ENCODE results near the gene NEURL1B. TPM values are rescaled to one million over a fixed set of nuclear protein-coding genes. Genes with fewer than 3 reads are reported as not detected.

NEURL1B gene
- total and polyA plus RNA-seq, 10 of the 15 experiments (the other 5 are each of a cell fraction or from before 2014, with no cell fraction given), result 0.04 to 0.28 (median 0.05) TPM; not detected in 4

- TF ChIP-seq ASH2L (IDR thresholded peaks at IDR 0.05; ENCODE audit: borderline replicate concordance, low read depth), result no peak
Measured at GRCh38 chr5:172636279-172637050, 4.6 kb upstream of the NEURL1B start (continued).

GRCh38 chr5:172637110-172637580 is 3.9 kb upstream of the NEURL1B start:
- Histone ChIP-seq H3K27ac (ENCODE audit: control insufficient read depth, insufficient read depth) (no peak overlapping the region), H3K9me3 (replicated peaks; ENCODE audit: control insufficient read depth, insufficient read depth, low read length) (no peaks in the 10 kb centered on the region), H3K9ac (ENCODE audit: control insufficient read depth, insufficient read depth, low read length) (no peak overlapping the region), H3K4me1 (ENCODE audit: control insufficient read depth, insufficient read depth, low read length) (no peaks in the 10 kb centered on the region), H3K79me2 (ENCODE audit: control insufficient read depth, insufficient read depth, low read length) (no peaks in the 10 kb centered on the region), H2AFZ (ENCODE audit: control insufficient read depth, low read depth, low read length) (no peak overlapping the region), H3K27me3 (replicated peaks in 1 of 2; ENCODE audit: control insufficient read depth in 2 of 2, insufficient read depth in 2 of 2, low read length in 1 of 2) (peaks cover 3 to 10% of the 10 kb centered on the region in 2 experiments; a peak in 3 of 4 replicates), H4K20me1 (ENCODE audit: control insufficient read depth, insufficient read depth) (no peaks in the 10 kb centered on the region), H3K4me2 (ENCODE audit: control insufficient read depth, insufficient read depth) (no peak overlapping the region), H3K4me3 (no peak overlapping the region), H3K36me3 (ENCODE audit: control insufficient read depth in 2 of 2, insufficient read depth in 2 of 2, low read length in 1 of 2) (no peaks in the 10 kb centered on the region)
- FAIRE-seq, result no peak
- TF ChIP-seq TAF1 (IDR thresholded peaks at IDR 0.05; ENCODE audit: borderline replicate concordance, low read depth, low read length) (no peak), SMC3 (IDR thresholded peaks at IDR 0.05; ENCODE audit: borderline replicate concordance, low read length) (no peak), NFXL1 (IDR thresholded peaks at IDR 0.05; ENCODE audit: borderline replicate concordance) (no peak)
- DNase-seq (ENCODE audit: low read depth, low spot score), result no peak
- ChIA-PET RAD21 (ENCODE audit: unreplicated experiment) (no interaction called here), POLR2A (no interaction called here), CTCF (no interaction called here), SMC1A (ENCODE audit: uncharacterized antibody, unreplicated experiment) (no interaction called here)
- in situ Hi-C loops (cut with MboI) (no loop called here), intact Hi-C loops (cut with micrococcal nuclease; ENCODE audit: unreplicated experiment) (no loop called here)
- 51% methylated on average over 10 of the region's 10 CpGs for WGBS (ENCODE audit: insufficient coverage, insufficient replicate concordance, low lambda C conversion rate, missing lambda C conversion rate)
- no peak for ATAC-seq
- no TSS peak for BruUV-seq (replicated peaks)

GRCh38 chr5:172637740-172638139 is 3.3 kb upstream of the NEURL1B start:
- in situ Hi-C loops (cut with MboI) (no loop called here), intact Hi-C loops (cut with micrococcal nuclease; ENCODE audit: unreplicated experiment) (no loop called here)
- Histone ChIP-seq H2AFZ (ENCODE audit: control insufficient read depth, low read depth, low read length) (no peak overlapping the region), H3K9me3 (replicated peaks; ENCODE audit: control insufficient read depth, insufficient read depth, low read length) (no peaks in the 10 kb centered on the region), H3K4me3 (no peak overlapping the region), H3K27me3 (replicated peaks in 1 of 2; ENCODE audit: control insufficient read depth in 2 of 2, insufficient read depth in 2 of 2, low read length in 1 of 2) (peaks cover 3 to 14% of the 10 kb centered on the region in 2 experiments; a peak in 3 of 4 replicates), H3K79me2 (ENCODE audit: control insufficient read depth, insufficient read depth, low read length) (no peaks in the 10 kb centered on the region), H3K4me2 (ENCODE audit: control insufficient read depth, insufficient read depth) (no peak overlapping the region), H4K20me1 (ENCODE audit: control insufficient read depth, insufficient read depth) (no peaks in the 10 kb centered on the region), H3K9ac (ENCODE audit: control insufficient read depth, insufficient read depth, low read length) (no peak overlapping the region), H3K36me3 (ENCODE audit: control insufficient read depth in 2 of 2, insufficient read depth in 2 of 2, low read length in 1 of 2) (no peaks in the 10 kb centered on the region), H3K27ac (ENCODE audit: control insufficient read depth, insufficient read depth) (no peak overlapping the region), H3K4me1 (ENCODE audit: control insufficient read depth, insufficient read depth, low read length) (no peaks in the 10 kb centered on the region)
- DNase-seq (ENCODE audit: low read depth, low spot score), result no peak
- ChIA-PET RAD21 (ENCODE audit: unreplicated experiment) (no interaction called here), CTCF (no interaction called here), POLR2A (no interaction called here), SMC1A (ENCODE audit: uncharacterized antibody, unreplicated experiment) (no interaction called here)
- FAIRE-seq, result no peak
- no TSS peak for BruUV-seq (replicated peaks)
- TF ChIP-seq NBN (IDR thresholded peaks at IDR 0.05) (no peak), MEF2B (IDR thresholded peaks at IDR 0.05; ENCODE audit: partially characterized antibody, poor library complexity, severe bottlenecking) (no peak), ZZZ3 (IDR thresholded peaks at IDR 0.05; ENCODE audit: control insufficient read depth, insufficient read length, low read depth) (no peak)
- ATAC-seq, result no peak
- 40% methylated on average over 2 of the region's 2 CpGs for WGBS (ENCODE audit: insufficient coverage, insufficient replicate concordance, low lambda C conversion rate, missing lambda C conversion rate)
